Endothelial cell of umbilical vein (primary cell): ENCODE measurements around the gene ZFPM1. TPM values are rescaled to one million over a fixed set of nuclear protein-coding genes. Genes with fewer than 3 reads are reported as not detected.

ENCODE experiments used
- BruUV-seq: library from RNA; stranded (reverse); fragments of 400-500 nt; replicated peaks from 2 replicates; lab custom pipeline; 2021; lab: Mats Ljungman, UMichigan
- CTCF ChIA-PET: fragments of 300-600, 350-600 bp; sonication (Branson Sonifier 250); formaldehyde crosslinking; loops from one replicate; lab custom pipeline; 2021; ENCODE audit warnings: antibody characterized with exemption, inconsistent platforms; lab: Charles Lee
- POLR2A ChIA-PET: fragments of 300-600, 350-600 bp; sonication (Branson Sonifier 250); formaldehyde crosslinking; loops from one replicate; lab custom pipeline; 2021; ENCODE audit warnings: antibody characterized with exemption, inconsistent platforms; lab: Charles Lee
- DNase-seq: peaks from one replicate; pipeline ENCODE4 v3.0.0-alpha.2; 2011; ENCODE audit warnings: low read depth, low spot score
- FAIRE-seq: peaks from 2 replicates; lab custom pipeline; 2011; peaks lifted over from hg19 to GRCh38; lab: Jason Lieb, UNC
- H2AFZ ChIP-seq: 2 replicates; pipeline ENCODE4 v1.6.0; 2012; ENCODE audit warnings: low read depth, low read length, control low read depth, inconsistent platforms
- H3K27ac ChIP-seq: 2 replicates; pipeline ENCODE4 v1.5.1; 2011; ENCODE audit warnings: low read depth, mild to moderate bottlenecking, control low read depth, low read length, moderate library complexity; ENCODE audit not compliant: insufficient read depth
- H3K27me3 ChIP-seq, 2 experiments: 2 replicates each; pipeline versions ENCODE4 v1.6.0 to v1.6.1; 2011; ENCODE audit warnings: low read length in 2 of 2, mixed read lengths in 1 of 2; ENCODE audit not compliant: control insufficient read depth in 2 of 2, insufficient read depth in 2 of 2
- H3K36me3 ChIP-seq, 2 experiments: 2 replicates in 1 of 2; 3 replicates in 1 of 2; pipeline ENCODE4 v1.5.1; 2011; ENCODE audit warnings: low read length in 2 of 2, mild to moderate bottlenecking in 1 of 2, moderate library complexity in 1 of 2; ENCODE audit not compliant: control insufficient read depth in 2 of 2, insufficient read depth in 2 of 2; ENCODE audit errors: extremely low read depth in 1 of 2
- H3K4me1 ChIP-seq: 3 replicates; pipeline ENCODE4 v1.5.1; 2011; ENCODE audit warnings: mild to moderate bottlenecking, low read length; ENCODE audit not compliant: control insufficient read depth, insufficient read depth; ENCODE audit errors: extremely low read depth
- H3K4me2 ChIP-seq: 2 replicates; pipeline ENCODE4 v1.6.1; 2011; ENCODE audit warnings: low read length, control low read depth, mixed read lengths; ENCODE audit not compliant: insufficient read depth
- H3K4me3 ChIP-seq, 3 experiments: fragments of 200-600 bp in 1 of 3; sonication (generic), shearing (Covaris generic) in 1 of 3; replicated peaks in 1 of 3; 2 replicates each; pipeline ENCODE4 v1.5.1; 2011 to 2016; ENCODE audit warnings: control low read depth in 3 of 3, low read length in 3 of 3, mild to moderate bottlenecking in 2 of 3, inconsistent platforms in 1 of 3, low read depth in 1 of 3, moderate library complexity in 1 of 3; ENCODE audit not compliant: insufficient read depth in 1 of 3
- H3K79me2 ChIP-seq: 2 replicates; pipeline ENCODE4 v1.6.0; 2012; ENCODE audit warnings: low read length, inconsistent platforms; ENCODE audit not compliant: control insufficient read depth, insufficient read depth
- H3K9ac ChIP-seq: replicated peaks from 2 replicates; pipeline ENCODE3; 2011; ENCODE audit warnings: low read length, control low read depth; ENCODE audit not compliant: insufficient read depth; ENCODE audit errors: extremely low read depth
- H3K9me1 ChIP-seq: replicated peaks from 3 replicates; pipeline ENCODE4 v1.6.0; 2011; ENCODE audit warnings: mild to moderate bottlenecking, low read length; ENCODE audit not compliant: control insufficient read depth, insufficient read depth; ENCODE audit errors: extremely low read depth
- H3K9me3 ChIP-seq: replicated peaks from 2 replicates; pipeline ENCODE4 v1.5.1; 2012; ENCODE audit warnings: low read length, inconsistent platforms; ENCODE audit not compliant: control insufficient read depth, insufficient read depth
- H4K20me1 ChIP-seq: replicated peaks from 2 replicates; pipeline ENCODE3; 2011; ENCODE audit warnings: mild to moderate bottlenecking, low read length; ENCODE audit not compliant: control insufficient read depth, insufficient read depth; ENCODE audit errors: extremely low read depth
- CTCF ChIP-seq, 2 donors: IDR thresholded peaks; 1 replicate in 1 of 2; 2 replicates in 1 of 2; pipeline ENCODE4 v1.5.1; 2011; ENCODE audit warnings: low read length in 2 of 2, mild to moderate bottlenecking in 2 of 2, moderate library complexity in 2 of 2, control low read depth in 1 of 2, inconsistent platforms in 1 of 2, low read depth in 1 of 2; ENCODE audit not compliant: insufficient read depth in 1 of 2; ENCODE audit errors: extremely low read depth in 1 of 2
- EZH2 ChIP-seq: IDR thresholded peaks from 2 replicates; pipeline ENCODE4 v1.6.1; 2012; ENCODE audit warnings: borderline replicate concordance, low read depth, mild to moderate bottlenecking, moderate library complexity, low read length, inconsistent platforms; ENCODE audit not compliant: severe bottlenecking
- FOS ChIP-seq: IDR thresholded peaks from 2 replicates; pipeline ENCODE4 v1.6.1; 2011; ENCODE audit warnings: mild to moderate bottlenecking, low read length, moderate library complexity, borderline replicate concordance; ENCODE audit not compliant: insufficient read depth
- GATA2 ChIP-seq: IDR thresholded peaks from 2 replicates; pipeline ENCODE4 v1.7.0; 2011; ENCODE audit warnings: low read depth, mild to moderate bottlenecking, moderate library complexity, mixed read lengths, low read length; ENCODE audit not compliant: insufficient read length, insufficient read depth
- JUN ChIP-seq: IDR thresholded peaks from 2 replicates; pipeline ENCODE4 v1.6.1; 2011; ENCODE audit warnings: borderline replicate concordance, low read depth; ENCODE audit not compliant: insufficient read length, insufficient read depth
- MYC ChIP-seq: IDR thresholded peaks from one replicate; pipeline ENCODE4 v1.6.1; 2011; ENCODE audit warnings: mild to moderate bottlenecking, low read depth, low read length
- POLR2A ChIP-seq: IDR thresholded peaks from 2 replicates; pipeline ENCODE4 v1.6.1; 2012; ENCODE audit warnings: low read depth, mild to moderate bottlenecking, control low read depth, low read length
- POLR2AphosphoS5 ChIP-seq: IDR thresholded peaks from 2 replicates; pipeline ENCODE4 v1.6.1; 2012; ENCODE audit warnings: low read depth, mild to moderate bottlenecking, control low read depth, low read length, moderate library complexity; ENCODE audit not compliant: insufficient read depth
- dilution Hi-C: fragments of 300-500 bp; cut with MboI; formaldehyde crosslinking; loops from one replicate; pipeline ENCODE4 v1.15.0; 2019; ENCODE audit warnings: low sequenced_read_pairs; ENCODE audit not compliant: extremely low pct_ligation_motif_present
- intact Hi-C: fragments of 100-400 bp; cut with micrococcal nuclease; formaldehyde crosslinking; loops from one replicate; pipeline ENCODE4 v1.10.0; 2022
- polyA plus RNA-seq, 4 experiments: library from polyadenylated mRNA; depleted of rRNA in 3 of 4; stranded (reverse) in 3 of 4; unstranded in 1 of 4; fragments of >200 nt; gene quantifications; 2 replicates each; pipeline versions ENCODE4 v1.2.1 to v1.2.3, GENCODE V29; 2011 to 2012; ENCODE audit warnings: missing spikeins in 1 of 4
- total RNA-seq: library from RNA; stranded (reverse); gene quantifications from 2 replicates; pipeline ENCODE4 v1.2.3, GENCODE V29; 2021
- TF ChIP-seq, protein P1 (sequence below): IDR thresholded peaks from 2 replicates; pipeline ENCODE4 v1.6.1; 2011; ENCODE audit not compliant: insufficient read depth, insufficient read length

Gene ZFPM1
- total and polyA plus RNA-seq, 2 donors (not counting 3 experiments of a cell fraction or from before 2014, with no cell fraction given): 0.37 to 7.5 TPM

GRCh38 chr16:88486398-88487123, 33.5 kb downstream of the ZFPM1 start:
- no peak for TF ChIP-seq POLR2AphosphoS5
- no peak for TF ChIP-seq CTCF (IDR thresholded peaks at IDR 0.05; ENCODE audit: extremely low read depth in 1 of 2, insufficient read depth in 1 of 2, low read depth in 1 of 2, low read length in 2 of 2)
- no peak for TF ChIP-seq FOS
- no peak for TF ChIP-seq JUN
- TF ChIP-seq, protein P1, sequence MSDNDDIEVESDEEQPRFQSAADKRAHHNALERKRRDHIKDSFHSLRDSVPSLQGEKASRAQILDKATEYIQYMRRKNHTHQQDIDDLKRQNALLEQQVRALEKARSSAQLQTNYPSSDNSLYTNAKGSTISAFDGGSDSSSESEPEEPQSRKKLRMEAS: no peak
- TF ChIP-seq GATA2: no peak
- TF ChIP-seq EZH2: no peak
- TF ChIP-seq POLR2A: no peak
- TF ChIP-seq MYC: no peak
- FAIRE-seq (no peak), DNase-seq (no peak)
- H3K4me2 ChIP-seq: no peak overlapping the region
- H2AFZ ChIP-seq: no peak overlapping the region
- H3K4me3 ChIP-seq: no peak overlapping the region
- no peak overlapping the region for H3K27ac ChIP-seq
- dilution Hi-C loops (no loop called here), intact Hi-C loops (no loop called here)
- no peaks in the 10 kb centered on the region for H3K79me2 ChIP-seq
- H3K4me1 ChIP-seq: no peaks in the 10 kb centered on the region
- H3K27me3 ChIP-seq: no peaks in the 10 kb centered on the region
- no peaks in the 10 kb centered on the region for H3K36me3 ChIP-seq
- ChIA-PET CTCF (no interaction called here), POLR2A (no interaction called here)
- no peaks in the 10 kb centered on the region for H3K9me1 ChIP-seq
- H3K9me3 ChIP-seq: no peaks in the 10 kb centered on the region
- no TSS peak for BruUV-seq
- no peak overlapping the region for H3K9ac ChIP-seq
- no peaks in the 10 kb centered on the region for H4K20me1 ChIP-seq
